ENCODE results near the gene SAMD5. TPM values are rescaled to one million over a fixed set of nuclear protein-coding genes. Genes with fewer than 3 reads are reported as not detected.
"Not testable (repeated sequence)": the region's sequence is repeated elsewhere in the genome, so short reads cannot be mapped to it uniquely, and the experiment has no call there.

Gene SAMD5
- polyA plus RNA-seq, 4 donors: 2.7 to 16.5 (median 15.0) TPM

DNA sequence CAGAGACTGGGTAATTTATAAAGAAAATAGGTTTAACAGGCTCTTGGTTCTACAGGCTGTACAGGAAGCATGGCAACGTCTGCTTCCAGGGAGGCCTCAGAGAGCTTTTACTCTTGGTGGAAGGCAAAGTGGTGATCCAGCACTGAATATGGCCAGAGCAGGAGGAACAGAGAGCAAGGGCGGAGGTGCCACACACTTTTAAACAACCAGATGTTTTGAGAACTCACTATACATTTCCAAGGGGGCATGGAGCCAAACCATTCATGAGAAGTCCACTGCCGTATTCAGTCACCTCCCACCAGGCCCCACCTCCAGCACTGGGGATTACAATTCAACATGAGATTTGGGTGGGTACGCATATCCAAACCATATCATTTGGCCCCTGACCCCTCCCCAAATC is 18.7 kb downstream of the SAMD5 start:
- DNase-seq (ENCODE audit: low read depth in 4 of 4, low spot score in 3 of 4): no peak

DNA sequence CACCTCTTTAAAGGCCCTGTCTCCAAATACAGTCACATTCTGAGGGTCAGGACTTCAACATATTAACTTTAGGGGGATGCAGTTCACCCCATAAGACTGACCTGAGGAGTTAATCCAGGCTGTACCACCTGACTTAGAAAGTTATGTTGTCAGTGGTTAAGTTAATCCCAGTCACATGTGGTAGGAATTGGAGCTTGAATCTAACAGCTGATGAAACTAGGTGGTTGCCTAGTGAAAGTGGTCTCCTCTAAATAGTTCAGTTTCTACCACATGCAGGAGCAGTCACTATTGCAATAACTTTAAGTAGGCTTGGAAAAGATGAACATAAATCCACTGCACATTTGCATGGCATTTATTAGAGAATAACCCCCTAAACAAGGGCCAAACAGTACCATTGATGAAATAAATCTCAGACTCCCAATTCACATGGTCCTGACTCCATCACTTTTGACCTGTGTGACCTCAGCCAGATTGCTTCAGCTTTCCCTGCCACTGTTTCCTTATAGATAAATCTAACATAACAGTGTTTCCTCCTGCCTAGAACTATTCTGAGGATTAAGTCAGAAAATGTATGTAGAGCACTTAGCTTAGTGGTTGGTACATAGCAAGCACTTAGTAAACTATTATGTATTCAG is 20.1 kb downstream of the SAMD5 start:
- DNase-seq (ENCODE audit: low read depth in 4 of 4, low spot score in 3 of 4): no peak

DNA sequence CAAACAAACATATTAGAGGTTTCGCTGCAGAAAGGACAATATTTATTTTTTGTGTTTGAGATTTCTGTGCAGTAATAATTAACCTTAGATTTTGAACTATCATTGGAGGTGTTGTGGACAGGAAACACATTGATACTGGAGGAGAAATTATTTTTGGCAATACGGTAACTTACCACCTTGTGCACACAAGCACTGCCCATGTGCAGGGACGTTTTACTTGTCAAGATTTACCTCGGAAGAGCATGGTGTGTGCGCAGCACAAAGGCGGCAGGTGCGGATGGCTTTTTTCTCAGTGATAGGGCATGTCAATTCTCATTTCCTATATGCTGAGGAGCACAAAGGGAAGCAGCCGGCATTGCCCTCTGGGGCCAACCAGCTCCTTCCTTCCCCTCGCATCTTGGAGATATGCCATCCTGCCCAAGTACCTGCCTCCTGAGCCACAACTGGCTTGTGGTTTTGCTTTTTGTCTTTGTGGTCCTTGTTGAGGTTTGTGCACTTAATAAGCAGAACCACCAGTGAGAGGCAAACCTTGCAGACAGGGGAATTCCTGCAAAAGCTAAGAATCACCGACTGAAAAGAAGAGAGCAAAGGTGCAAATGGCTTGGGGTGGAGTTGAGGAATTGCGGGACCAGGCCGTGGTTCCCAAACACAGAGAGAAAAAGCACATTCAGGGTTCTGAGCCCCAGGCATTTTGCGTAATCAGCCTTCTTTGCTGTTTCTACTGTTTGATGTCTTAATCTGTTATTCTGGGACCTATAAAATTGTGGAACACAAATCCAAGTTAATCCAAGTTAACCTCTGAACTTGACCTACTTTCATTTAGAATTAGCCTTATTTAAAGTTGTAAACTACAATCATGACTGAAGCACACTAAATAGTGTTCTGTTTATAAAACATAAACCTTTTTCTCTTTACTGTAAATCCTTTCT is 21.9 kb downstream of the SAMD5 start:
- DNase-seq (ENCODE audit: low read depth in 4 of 4, low spot score in 3 of 4): no peak

DNA sequence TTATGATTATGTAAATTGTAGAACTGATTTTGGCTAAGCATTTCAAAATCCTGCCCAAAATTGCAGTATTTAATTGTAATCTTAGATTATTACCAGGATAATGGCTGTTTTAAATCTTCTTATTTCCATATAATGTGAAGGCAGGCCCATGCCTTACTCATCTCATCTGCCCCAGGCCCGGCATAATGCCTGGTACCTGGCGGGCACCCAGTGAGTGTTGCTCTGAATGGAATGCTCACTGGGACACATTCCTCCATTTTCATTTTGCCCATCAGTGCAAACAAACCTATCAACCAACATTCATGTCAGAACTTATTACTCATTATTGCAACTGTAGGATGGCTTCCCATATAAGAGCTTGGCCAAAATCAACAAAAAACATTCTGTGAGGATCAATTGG is 22.8 kb downstream of the SAMD5 start:
- DNase-seq (ENCODE audit: low read depth in 4 of 4, low spot score in 3 of 4): no peak

DNA sequence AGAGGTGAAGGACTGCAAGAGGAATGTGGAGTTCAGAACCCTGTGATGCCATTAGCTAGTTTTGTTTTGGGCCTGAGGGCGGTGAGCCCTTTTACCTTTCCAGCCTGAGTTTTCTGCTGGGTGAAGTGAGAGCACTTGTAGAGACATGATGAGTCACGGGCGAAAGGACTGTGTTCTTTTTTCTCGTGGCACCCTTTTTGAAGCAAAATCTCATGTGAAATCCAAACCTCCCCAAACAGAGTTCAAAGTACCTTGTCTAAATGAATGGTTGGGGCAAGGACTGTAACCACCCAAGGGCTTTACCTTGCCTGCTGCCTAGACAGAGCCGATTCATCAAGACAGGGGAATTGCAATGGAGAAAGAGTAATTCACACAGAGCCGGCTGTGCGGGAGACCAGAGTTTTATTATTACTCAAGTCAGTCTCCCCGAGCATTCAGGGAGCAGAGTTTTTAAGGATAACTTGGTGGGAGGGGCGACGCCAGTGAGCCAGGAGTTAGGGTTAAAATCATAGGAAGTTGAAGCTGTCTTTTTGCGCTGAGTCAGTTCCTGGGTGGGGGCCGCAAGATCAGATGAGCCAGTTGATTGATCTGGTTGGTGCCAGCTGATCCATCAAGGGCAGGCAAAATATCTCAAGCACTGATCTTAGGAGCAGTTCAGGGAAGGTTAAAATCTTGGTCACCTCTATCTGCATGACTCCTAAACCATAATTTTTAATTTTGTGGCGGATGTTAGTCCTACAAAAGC is 25.8 kb downstream of the SAMD5 start:
- DNase-seq (ENCODE audit: low read depth in 4 of 4, low spot score in 3 of 4): no peak

DNA sequence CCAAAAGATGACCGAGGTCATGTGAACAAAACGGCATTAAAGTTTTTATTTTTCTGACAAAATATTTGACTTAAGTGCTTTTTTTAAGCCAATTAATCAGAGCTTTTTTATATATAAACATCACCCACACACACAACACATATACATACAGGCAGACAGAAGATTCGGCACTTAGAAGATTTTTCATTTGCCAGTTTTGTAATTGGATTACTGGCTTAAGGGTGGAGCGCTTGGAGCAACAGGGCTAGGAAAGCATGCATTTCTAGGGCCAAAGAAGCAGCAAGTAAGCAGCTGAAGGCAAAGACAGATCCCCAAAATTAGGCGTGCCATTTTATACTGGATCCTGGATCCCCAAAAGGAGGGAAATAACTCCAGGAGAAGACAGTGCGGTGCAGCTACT is 30.3 kb downstream of the SAMD5 start:
- no peak for DNase-seq (ENCODE audit: low read depth in 4 of 4, low spot score in 3 of 4)

DNA sequence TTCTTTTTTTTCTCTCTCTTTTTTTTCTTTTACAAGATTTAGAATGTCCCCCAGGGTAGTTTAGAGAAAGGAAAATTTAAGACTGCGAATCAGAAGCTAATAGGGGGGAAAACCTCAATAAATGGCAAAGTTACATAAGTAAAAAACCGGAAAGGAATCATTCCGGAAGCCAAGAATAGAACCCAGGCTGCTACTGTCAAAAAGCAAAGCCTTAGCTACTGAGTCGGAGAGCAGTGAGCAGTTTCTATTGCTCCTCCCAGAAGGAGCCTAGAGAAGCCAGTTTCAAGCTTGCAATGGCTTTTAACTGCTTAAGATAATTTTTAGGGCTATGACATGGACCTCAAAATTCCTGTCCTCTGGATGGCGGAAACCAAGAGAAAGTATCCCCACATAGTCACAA is 31.6 kb downstream of the SAMD5 start:
- no peak for DNase-seq (ENCODE audit: low read depth in 4 of 4, low spot score in 3 of 4)

DNA sequence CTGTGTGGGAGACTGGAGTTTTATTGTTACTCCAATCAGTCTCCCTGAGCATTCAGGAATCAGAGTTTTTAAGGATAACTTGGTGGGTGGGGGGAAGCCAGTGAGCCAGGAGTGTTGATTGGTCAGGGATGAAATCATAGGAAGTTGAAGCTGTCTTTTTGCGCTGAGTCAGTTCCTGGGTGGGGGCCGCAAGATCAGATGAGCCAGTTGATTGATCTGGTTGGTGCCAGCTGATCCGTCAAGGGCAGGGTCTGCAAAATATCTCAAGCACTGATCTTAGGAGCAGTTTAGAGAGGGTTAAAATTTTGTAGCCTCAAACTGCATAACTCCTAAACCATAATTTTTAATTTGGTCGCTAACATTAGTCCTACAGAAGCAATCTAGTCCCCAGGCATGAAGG is 33.9 kb downstream of the SAMD5 start:
- DNase-seq (ENCODE audit: low read depth in 4 of 4, low spot score in 3 of 4): not testable (repeated sequence)

DNA sequence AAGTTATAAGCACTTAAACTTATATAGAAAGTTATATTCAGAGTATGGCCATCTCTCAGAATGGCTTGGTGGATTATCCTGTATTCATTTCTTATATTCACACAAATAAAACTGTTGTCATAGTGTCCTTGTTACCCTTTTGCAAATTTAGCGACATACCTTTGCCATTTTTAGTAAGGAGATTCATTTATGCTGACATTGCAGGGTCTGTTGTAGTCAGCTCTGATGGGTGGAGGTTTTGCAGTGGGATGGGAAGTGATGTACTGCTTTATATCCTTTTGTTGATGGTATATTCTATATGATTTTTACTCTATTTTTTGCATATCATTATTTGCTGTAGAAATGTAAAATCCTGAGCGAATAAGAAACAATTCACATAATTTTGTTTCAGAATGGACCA is 35.9 kb downstream of the SAMD5 start:
- DNase-seq (ENCODE audit: low read depth in 4 of 4, low spot score in 3 of 4): no peak

DNA sequence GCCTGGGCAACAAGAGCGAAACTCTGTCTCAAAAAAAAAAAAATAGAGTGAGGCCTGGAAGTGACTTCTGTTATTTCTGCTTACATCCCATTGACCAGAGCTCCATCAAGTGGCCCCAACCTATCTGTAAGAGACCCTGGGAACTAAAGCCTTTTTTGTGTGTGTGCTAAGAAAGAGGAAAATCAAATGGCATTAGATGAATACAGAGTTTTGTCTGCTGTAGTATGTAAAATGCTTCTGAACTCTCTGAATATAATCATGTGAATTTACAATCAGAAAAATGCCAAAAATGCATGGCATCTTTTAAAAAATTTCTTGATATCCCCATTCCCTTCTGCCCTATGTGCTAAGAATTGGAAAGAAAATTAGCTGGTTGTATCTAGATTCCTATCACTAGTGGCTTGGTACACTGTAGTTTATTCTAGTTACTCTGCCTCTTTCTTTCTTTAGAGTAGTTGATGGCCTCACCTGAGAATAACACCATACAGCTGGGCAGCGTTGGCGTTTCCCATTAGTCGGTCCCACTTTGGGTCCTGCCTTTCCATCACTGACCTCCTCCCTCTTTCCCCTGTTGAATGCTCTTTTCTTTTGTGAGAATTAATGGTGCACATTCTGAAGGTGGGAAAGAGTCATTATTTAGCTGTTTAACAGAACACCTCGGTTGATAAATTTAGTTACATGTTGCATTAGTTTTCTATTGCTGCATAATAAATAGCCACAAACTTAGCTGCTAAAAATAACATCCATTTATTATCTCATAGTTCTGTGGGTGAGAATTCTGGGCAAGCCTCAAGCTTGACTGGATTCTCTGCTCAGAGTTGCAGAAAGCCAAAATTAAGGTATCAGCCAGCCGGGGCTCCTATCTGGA is 38.2 kb downstream of the SAMD5 start:
- no peak for DNase-seq (ENCODE audit: low read depth in 4 of 4, low spot score in 3 of 4)

DNA sequence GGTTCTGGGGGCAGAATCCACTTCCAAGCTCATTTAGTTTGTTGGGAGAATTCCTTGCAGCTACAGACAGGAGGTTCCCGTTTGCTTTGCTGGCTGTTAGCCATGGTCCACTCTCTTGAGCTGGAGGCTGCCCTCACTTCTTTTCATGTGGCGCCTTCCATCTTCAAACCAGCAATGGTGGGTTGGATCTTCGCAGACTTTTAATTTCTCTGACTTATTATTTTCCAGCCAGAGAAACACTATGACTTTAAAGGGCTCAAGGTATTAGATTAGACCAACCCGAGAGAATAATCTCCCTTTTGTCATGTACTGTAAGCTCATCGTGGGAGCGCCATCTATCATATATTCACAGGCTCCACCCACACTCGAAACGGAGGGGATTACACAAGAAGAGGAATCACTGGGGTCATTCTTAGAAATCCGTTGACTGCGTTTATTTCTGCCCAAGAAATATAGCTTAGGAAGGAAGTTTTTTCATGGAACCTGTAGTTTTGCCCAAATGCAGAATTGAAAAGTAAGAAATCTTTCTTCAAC is 38.9 kb downstream of the SAMD5 start:
- no peak for DNase-seq (ENCODE audit: low read depth in 4 of 4, low spot score in 3 of 4)

DNA sequence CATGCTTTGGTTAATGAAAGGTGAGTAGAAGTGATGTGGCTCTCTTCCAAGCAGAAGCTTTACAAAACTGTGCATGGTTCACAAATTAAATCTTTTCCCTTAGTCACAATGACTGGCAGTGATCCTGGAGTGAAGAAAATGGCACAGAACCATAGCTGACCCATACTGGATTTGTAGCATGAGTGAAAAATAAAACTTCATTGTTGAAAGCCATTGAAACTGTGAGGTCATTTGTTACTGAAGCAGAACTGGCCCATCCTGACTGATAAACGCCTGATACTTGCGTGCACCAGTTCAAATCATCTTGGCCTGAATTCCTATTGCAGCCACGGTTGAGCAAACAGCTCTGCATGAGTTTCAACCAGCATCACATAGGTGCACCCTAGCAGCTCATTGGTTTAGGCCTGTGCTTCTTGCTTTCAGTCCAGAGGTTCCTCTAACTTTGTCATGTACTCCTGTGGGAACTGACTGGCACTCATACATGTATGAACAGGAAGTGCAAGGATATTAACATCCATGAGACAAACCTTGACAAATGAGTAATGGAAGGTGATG is 40.5 kb downstream of the SAMD5 start:
- no peak for DNase-seq (ENCODE audit: low read depth in 4 of 4, low spot score in 3 of 4)

DNA sequence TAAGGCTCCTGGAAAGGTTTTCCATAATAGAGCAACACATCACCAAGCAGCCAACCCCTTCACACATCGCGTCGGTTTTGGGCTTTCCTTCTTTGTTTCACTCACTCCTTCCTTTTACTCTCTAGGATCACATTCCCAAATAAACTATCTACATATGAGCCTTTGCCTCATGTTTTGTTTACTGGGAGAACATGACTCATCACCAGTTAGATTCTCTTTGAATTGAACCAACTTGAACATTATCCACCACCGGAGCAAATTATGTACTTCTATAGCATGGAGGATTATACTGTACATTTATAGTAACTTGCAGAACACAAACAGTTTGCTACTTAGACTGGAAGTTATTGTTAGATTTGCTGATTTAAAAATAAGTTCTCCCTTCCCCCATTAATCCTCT is 41.0 kb downstream of the SAMD5 start:
- no peak for DNase-seq (ENCODE audit: low read depth in 4 of 4, low spot score in 3 of 4)

DNA sequence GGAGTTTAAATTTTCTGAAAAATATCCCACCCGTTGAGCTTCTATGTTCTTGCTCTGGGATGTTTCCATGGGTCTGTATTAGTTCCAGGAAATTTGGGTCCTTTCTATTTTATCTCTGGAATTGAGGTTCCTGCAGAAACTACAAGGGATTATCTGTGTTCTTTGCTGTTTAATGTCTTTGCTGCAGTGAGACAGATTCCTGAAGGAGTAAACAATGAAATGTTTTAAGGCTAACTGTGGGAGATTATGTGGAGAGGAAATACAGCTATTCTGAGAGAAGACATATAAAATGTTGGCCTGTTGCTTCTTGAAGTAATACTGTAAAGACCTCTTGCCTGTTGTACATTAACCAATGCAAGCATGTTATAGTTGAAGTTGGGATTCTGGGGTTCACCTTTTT is 43.5 kb downstream of the SAMD5 start:
- no peak for DNase-seq (ENCODE audit: low read depth in 4 of 4, low spot score in 3 of 4)

DNA sequence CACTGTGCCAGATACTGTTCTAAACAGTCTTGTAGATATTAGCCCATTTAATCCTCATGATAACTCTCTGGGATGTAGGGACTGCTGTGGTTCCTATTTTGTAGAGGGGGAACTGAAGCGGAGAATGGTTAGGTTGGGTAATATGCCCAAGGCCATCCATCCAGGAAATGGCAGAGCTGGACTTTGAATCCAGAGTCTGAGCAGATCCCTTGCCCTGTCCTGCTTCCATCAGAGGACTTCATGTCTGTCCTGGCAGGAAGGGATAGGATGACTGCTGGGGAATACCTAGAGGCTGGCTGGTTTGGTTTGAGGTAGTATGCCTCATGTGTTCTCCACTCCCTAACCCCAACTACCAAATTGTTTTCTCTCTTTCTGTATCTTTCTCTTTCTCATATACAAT is 44.6 kb downstream of the SAMD5 start:
- no peak for DNase-seq (ENCODE audit: low read depth in 4 of 4, low spot score in 3 of 4)

DNA sequence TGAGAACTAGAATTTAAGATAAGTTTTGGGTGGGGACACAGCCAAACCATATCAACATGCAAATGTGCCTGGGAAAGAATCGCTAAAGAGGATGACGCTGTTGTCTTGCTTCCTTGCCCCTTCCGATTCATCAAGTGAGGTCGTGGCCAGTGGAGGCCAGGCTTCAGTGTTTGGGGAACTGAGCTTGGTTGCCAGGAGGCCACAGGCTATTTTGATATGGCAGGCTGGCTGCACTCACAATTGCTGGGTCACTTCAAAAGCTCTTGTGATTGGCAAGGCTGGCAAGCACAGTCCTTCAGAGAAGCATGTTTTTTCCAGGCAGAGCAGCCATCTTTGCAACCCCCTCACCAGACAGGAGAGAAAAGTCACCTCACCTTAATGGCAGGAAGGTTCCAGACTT is 45.8 kb downstream of the SAMD5 start:
- DNase-seq (ENCODE audit: low read depth in 4 of 4, low spot score in 3 of 4): no peak

DNA sequence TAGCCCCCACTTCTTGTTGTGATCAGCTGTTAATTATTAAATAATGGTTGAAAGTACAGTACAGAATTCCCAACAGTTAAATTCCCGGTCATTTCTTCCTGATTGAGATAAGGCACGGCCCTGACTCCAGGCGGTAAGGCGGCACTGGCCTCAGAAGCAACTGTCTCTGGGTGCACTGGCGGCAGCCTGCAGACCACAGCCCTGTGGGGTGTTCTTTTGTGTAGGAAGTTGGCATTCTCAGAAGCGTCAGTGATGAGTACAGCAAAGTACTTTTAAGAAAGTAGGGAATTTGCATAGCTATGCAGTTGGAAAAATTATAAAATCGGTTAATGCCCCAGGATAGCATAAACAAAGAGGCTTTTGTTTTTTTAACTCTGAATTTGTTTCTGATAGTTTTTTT is 50.5 kb downstream of the SAMD5 start:
- DNase-seq (ENCODE audit: low read depth in 4 of 4, low spot score in 3 of 4): peak in 1 of 4 donors; percentile 21

DNA sequence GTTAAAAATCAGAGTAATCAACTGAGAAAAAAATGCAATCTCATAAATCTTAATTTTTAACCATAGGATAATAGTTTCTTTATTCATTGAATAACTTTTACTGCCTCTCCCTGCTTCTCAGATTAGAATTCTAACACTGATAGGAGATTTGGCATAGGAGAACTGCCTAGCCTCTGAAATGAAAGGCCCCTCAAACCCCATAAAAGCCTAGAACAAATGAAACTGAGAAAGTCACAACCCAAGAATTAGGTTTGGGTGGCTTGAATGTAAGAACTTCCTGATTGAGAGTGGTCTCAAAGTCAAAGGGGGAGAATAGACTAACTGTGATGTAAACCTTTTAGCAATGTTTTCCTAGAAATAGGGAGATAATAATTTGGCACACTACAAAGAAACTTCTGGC is 52.2 kb downstream of the SAMD5 start:
- DNase-seq (ENCODE audit: low read depth in 4 of 4, low spot score in 3 of 4): no peak

DNA sequence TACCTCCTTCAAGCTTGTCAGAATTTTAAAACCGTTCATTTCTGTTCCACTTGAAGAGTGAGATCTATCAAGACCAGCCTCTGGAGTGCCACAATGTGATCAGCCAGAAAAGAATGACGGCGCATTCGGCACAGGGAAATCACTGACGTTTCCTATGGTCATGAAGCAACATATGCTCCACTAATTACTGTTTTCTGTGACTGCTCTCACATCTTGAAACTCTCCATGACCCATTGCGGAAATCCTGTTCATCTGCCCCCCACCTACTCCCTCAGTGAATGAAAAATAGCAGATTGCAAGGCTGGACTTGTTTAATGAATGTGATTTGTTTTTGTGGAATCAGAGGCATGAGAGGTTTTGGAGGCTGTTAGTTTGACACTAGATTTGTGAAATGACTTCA is 53.2 kb downstream of the SAMD5 start:
- no peak for DNase-seq (ENCODE audit: low read depth in 4 of 4, low spot score in 3 of 4)

DNA sequence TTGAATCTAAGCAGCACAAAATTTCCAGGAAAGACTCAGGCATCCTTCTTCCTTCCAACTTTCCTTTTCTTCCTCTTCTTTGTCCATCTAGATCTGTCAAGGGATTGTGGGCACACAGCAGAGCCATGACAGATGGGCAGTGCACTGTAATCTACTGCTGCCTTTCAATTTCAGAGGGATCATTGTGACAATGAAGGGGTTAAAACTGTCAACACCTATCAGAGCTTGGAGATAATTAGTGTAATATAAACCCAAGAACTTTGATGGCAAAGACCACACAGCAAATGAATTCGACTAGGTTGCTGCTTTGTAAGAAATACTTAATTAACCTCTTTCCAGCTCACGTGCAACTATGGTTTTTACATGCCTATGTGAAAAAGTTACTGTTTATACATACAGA is 55.0 kb downstream of the SAMD5 start:
- DNase-seq (ENCODE audit: low read depth in 4 of 4, low spot score in 3 of 4): no peak

All from left renal pelvis (tissue), 4 donors.